ENCODE measurements around the gene TRIM24.
"Not testable (repeated sequence)": the region's sequence is repeated elsewhere in the genome, so short reads cannot be mapped to it uniquely, and the experiment has no call there.

TRIM24 gene

DNA sequence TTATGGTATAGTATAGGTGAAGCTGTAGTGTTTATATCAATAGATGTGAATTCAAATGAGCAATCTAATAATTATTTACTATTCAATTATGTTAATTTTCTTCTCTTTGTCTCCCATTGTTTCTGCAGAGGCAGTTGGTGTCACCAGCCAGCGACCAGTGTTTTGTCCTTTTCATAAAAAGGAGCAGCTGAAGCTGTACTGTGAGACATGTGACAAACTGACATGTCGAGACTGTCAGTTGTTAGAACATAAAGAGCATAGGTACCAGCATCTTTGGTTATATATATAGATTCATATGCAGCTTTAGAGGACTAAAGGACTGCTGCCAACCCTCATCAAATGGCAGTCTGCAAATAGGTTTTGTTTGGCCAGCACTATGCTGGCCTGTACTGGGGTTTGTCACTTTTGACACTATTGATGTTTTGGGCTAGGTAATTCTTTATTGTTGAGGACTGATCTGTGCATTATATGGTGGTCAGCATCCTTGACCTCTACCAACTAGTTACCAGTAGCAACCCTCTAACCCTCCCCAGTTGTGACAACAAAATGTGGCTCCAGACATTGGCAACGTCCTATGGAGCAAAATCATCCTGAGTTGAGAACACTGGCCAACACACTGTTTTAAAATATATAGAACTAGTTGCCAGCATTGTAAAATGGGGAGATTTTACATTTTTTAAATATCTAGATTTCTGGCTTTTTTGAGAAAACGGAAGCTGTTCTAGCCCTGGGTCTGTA lies 59.2 kb downstream of the TRIM24 start:
- no peak overlapping the region for H3K27ac ChIP-seq
- TF ChIP-seq ZFX (IDR thresholded peaks at IDR 0.05; ENCODE audit: borderline replicate concordance) (no peak), CTCF (IDR thresholded peaks at IDR 0.05) (no peak)

DNA sequence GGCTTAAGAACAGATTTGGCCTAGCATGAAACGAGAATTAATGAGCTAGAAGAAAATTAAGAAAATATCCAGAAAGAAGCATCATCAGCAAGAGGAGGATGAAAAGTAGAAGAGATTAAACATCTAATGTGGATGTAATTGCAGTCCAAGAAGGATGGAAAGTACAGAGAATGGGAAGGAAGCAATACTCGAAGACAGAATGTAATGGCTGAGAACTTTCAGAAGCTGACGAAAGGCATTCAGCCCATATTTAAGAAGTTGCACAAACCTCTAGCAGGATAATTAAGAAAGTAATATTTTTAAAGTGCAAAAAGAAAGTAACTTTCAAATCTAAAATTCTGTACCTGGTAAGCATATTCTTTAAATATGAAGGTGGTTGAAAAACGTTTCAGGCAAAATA lies 60.7 kb downstream of the TRIM24 start:
- no peak for TF ChIP-seq ZFX (IDR thresholded peaks at IDR 0.05; ENCODE audit: borderline replicate concordance)
- no peak for TF ChIP-seq CTCF (IDR thresholded peaks at IDR 0.05)
- no peak overlapping the region for H3K27ac ChIP-seq

DNA sequence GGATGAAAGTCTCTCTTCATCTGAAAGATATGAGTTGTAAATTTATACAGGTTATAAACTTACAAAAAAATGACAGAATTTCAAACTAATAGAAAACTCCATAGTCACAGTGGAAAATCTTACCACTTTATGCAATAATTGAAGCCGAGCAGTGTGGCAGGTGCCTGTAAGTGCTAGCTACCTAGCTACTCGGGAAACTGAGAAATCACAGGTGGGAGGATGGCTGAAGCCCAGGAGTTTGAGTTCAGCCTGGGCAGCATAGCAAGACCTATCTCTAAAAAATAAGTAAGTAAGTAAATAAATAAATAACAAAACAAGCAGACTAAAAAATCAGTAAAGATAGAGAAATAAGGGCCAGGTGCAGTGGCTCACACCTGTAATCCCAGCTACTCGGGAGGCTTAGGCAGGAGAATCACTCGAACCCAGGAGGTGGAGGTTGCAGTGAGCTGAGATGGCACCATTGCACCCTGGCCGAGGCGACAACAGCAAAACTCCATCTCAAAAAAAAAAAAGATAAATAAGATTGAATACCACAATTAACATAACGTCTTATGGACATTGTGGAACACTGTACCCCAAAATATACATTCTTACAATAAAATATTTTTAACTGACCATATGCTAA lies 61.9 kb downstream of the TRIM24 start:
- TF ChIP-seq CTCF (IDR thresholded peaks at IDR 0.05), result no peak
- TF ChIP-seq ZFX (IDR thresholded peaks at IDR 0.05; ENCODE audit: borderline replicate concordance), result no peak
- no peak overlapping the region for H3K27ac ChIP-seq

GRCh38 chr7:138524259-138524658 lies 64.2 kb downstream of the TRIM24 start:
- TF ChIP-seq ZFX (IDR thresholded peaks at IDR 0.05; ENCODE audit: borderline replicate concordance) (no peak), CTCF (IDR thresholded peaks at IDR 0.05) (no peak)
- H3K27ac ChIP-seq, result no peak overlapping the region

GRCh38 chr7:138525757-138526156 lies 65.7 kb downstream of the TRIM24 start:
- no peak overlapping the region for H3K27ac ChIP-seq
- TF ChIP-seq CTCF (IDR thresholded peaks at IDR 0.05) (no peak), ZFX (IDR thresholded peaks at IDR 0.05; ENCODE audit: borderline replicate concordance) (no peak)

- H3K27ac ChIP-seq, result no peak overlapping the region
- TF ChIP-seq CTCF (IDR thresholded peaks at IDR 0.05) (no peak), ZFX (IDR thresholded peaks at IDR 0.05; ENCODE audit: borderline replicate concordance) (no peak)
These were observed 67.7 kb downstream of the TRIM24 start for GRCh38 chr7:138527746-138528223.

DNA sequence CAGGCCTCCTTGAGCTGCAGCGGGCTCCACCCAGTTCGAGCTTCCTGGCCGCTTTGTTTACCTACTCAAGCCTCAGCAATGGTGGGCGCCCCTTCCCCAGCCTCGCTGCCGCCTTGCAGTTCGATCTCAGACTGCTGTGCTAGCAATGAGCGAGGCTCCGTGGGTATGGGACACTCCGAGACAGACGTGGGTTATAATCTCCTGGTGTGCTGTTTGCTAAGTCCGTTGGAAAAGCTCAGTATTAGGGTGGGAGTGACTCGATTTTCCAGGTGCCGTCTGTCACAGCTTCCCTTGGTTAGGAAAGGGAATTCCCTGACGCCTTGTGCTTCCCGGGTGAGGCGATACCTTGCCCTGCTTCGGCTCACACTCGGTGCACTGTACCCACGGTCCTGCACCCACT lies 76.8 kb downstream of the TRIM24 start:
- H3K27ac ChIP-seq, result not testable (repeated sequence)

Data from 22Rv1 (cell line).